ENCODE measurements around the gene ASIC4. TPM values are rescaled to one million over a fixed set of nuclear protein-coding genes. Genes with fewer than 3 reads are reported as not detected.

ASIC4 gene
- total RNA-seq, 3 donors from 2014 or later (not counting 1 experiment from before 2014, with no cell fraction given), result 0.12 to 0.20 TPM; not detected in 1

DNA sequence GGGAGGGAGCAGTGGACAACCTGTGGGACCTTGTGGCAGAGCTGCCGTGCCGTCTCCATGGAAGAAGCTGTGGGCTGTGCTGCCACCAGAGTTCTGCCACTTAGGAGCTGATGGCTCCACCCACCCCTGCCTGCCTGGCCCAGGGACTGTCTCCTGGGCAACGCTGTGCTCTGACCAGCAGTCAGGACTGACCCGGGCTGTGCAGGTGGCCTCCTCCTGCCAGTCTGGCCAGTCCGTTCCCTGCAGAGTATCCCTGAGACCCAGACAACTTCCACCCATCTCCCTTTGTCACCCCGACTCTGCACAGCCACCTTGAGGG lies 12.8 kb downstream of the ASIC4 start:
- Mint-ChIP-seq H3K9me3 (no peaks in the 10 kb centered on the region), H3K4me3 (no peak overlapping the region), H3K36me3 (no peaks in the 10 kb centered on the region), H3K4me1 (peaks cover 0 to 13% of the 10 kb centered on the region in 2 donors), H3K27me3 (ENCODE audit: low read depth in 2 of 2) (peaks cover 63 to 72% of the 10 kb centered on the region in 2 donors), H3K27ac (no peak overlapping the region)
- Histone ChIP-seq H3K27ac (ENCODE audit: low read length) (no peak overlapping the region), H3K9me3 (ENCODE audit: control insufficient read depth, insufficient read depth, low read length) (no peaks in the 10 kb centered on the region), H3K4me3 (ENCODE audit: low read length) (no peak overlapping the region), H3K36me3 (ENCODE audit: control insufficient read depth, insufficient read depth, low read length) (no peaks in the 10 kb centered on the region), H3K4me1 (ENCODE audit: control insufficient read depth, insufficient read depth, low read length) (peaks cover 2% of the 10 kb centered on the region), H3K27me3 (ENCODE audit: control insufficient read depth, insufficient read depth, low read length) (peaks cover 29% of the 10 kb centered on the region)
- WGBS (ENCODE audit: insufficient coverage), result 57% methylated on average over 6 of the region's 6 CpGs
- TF ChIP-seq, protein P1, sequence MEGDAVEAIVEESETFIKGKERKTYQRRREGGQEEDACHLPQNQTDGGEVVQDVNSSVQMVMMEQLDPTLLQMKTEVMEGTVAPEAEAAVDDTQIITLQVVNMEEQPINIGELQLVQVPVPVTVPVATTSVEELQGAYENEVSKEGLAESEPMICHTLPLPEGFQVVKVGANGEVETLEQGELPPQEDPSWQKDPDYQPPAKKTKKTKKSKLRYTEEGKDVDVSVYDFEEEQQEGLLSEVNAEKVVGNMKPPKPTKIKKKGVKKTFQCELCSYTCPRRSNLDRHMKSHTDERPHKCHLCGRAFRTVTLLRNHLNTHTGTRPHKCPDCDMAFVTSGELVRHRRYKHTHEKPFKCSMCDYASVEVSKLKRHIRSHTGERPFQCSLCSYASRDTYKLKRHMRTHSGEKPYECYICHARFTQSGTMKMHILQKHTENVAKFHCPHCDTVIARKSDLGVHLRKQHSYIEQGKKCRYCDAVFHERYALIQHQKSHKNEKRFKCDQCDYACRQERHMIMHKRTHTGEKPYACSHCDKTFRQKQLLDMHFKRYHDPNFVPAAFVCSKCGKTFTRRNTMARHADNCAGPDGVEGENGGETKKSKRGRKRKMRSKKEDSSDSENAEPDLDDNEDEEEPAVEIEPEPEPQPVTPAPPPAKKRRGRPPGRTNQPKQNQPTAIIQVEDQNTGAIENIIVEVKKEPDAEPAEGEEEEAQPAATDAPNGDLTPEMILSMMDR (IDR thresholded peaks at IDR 0.05), result no peak
- ATAC-seq (no peak), DNase-seq (no peak)
- intact Hi-C loops (cut with micrococcal nuclease), result no loop called here

DNA sequence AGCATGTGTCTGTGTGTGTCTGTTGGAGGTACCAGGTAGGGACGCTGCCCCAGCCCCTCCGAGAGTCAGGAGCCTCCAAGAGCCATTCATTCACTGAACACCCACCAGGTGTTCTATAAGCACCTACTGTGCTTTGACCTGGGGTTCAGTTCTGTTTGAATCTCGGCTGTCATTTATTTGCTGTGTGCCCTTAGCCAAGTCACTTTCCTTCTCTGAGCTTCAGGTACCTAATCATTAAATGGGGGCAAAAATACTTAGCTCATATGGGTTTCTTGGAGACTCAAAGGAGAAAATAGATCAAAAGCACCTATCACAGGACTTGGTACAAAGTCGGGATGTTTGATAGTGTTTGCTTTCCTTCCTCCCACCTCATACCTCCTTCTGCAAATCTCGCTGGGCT lies 13.2 kb downstream of the ASIC4 start:
- H3K27ac Mint-ChIP-seq, result no peak overlapping the region
- intact Hi-C loops (cut with micrococcal nuclease), result no loop called here
- no peak overlapping the region for H3K4me3 Mint-ChIP-seq
- Histone ChIP-seq H3K9me3 (ENCODE audit: control insufficient read depth, insufficient read depth, low read length) (no peaks in the 10 kb centered on the region), H3K4me3 (ENCODE audit: low read length) (no peak overlapping the region), H3K27me3 (ENCODE audit: control insufficient read depth, insufficient read depth, low read length) (peaks cover 29% of the 10 kb centered on the region), H3K36me3 (ENCODE audit: control insufficient read depth, insufficient read depth, low read length) (no peaks in the 10 kb centered on the region), H3K27ac (ENCODE audit: low read length) (no peak overlapping the region), H3K4me1 (ENCODE audit: control insufficient read depth, insufficient read depth, low read length) (peaks cover 2% of the 10 kb centered on the region)
- DNase-seq, result no peak
- peaks cover 63 to 70% of the 10 kb centered on the region in 2 donors for H3K27me3 Mint-ChIP-seq (ENCODE audit: low read depth in 2 of 2)
- TF ChIP-seq, protein P1 (IDR thresholded peaks at IDR 0.05), result no peak
- H3K36me3 Mint-ChIP-seq, result no peaks in the 10 kb centered on the region
- peaks cover 0 to 12% of the 10 kb centered on the region in 2 donors for H3K4me1 Mint-ChIP-seq
- 61% methylated on average over 4 of the region's 5 CpGs for WGBS (ENCODE audit: insufficient coverage)
- H3K9me3 Mint-ChIP-seq, result no peaks in the 10 kb centered on the region
- ATAC-seq, result no peak

DNA sequence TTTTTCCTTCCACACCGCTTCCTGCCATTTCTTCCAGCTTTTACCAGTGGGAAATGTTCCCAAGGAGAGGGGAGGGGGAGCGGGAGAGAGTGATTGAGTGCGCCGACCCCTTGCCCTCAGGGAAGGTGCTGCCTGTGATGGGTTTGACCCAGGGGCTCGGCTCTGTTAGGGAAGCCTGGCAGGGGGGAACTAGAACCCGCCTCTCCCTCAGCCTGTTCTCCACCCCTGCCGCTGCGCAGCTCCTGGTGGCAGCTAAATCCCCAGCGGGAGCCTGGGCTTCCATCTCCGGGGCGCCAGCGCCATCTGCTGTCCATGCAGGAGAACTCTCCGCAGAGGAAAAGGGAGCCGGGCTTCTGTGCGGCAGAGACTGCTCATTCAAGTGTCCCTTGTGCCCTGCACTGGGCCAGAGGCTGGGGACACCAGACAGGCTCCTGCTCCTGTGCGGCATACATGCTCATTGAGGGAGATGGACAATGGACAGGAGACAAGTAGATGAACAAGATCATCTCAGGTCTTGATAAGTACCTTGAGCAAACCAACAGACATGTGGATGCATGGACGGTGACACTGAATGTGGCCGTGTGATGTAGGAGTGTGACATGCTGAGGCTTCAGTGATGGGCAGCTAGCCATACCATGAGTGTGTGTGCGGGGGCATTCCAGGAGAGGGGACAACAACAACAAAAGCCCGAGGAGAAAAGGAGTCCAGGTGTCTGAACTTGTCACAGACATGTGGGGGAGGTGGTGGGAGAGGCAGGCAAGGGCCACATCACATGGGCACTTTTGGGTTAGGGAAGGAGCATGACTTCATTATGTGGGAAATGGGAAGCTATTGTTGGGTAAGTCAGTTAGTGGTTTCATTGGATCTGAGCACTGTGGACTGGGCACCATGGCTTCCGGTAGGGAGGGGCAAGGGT lies 16.0 kb downstream of the ASIC4 start:
- H3K27ac ChIP-seq (ENCODE audit: low read length), result no peak overlapping the region
- intact Hi-C loops (cut with micrococcal nuclease), result loop anchor here (1.0 to 5.0 kb wide), 4 partner anchors 33 to 127 kb away; partner anchors contain the start of gene GMPPA
- TF ChIP-seq, protein P1 (IDR thresholded peaks at IDR 0.05), result peak; percentile 91
- H3K27me3 ChIP-seq (ENCODE audit: control insufficient read depth, insufficient read depth, low read length), result peaks cover 19% of the 10 kb centered on the region
- 15% methylated on average over 20 of the region's 21 CpGs for WGBS (ENCODE audit: insufficient coverage)
- H3K4me3 ChIP-seq (ENCODE audit: low read length), result no peak overlapping the region
- H3K4me1 ChIP-seq (ENCODE audit: control insufficient read depth, insufficient read depth, low read length), result no peaks in the 10 kb centered on the region
- H3K36me3 ChIP-seq (ENCODE audit: control insufficient read depth, insufficient read depth, low read length), result no peaks in the 10 kb centered on the region
- H3K4me3 Mint-ChIP-seq, result no peak overlapping the region
- H3K27me3 Mint-ChIP-seq (ENCODE audit: low read depth in 2 of 2), result peaks cover 45 to 50% of the 10 kb centered on the region in 2 donors
- no peak overlapping the region for H3K27ac Mint-ChIP-seq
- no peaks in the 10 kb centered on the region for H3K9me3 Mint-ChIP-seq
- ATAC-seq (peak; percentile 81 to 98 (median 96)), DNase-seq (peak; percentile 77 to 91)
- H3K36me3 Mint-ChIP-seq, result no peaks in the 10 kb centered on the region
- H3K4me1 Mint-ChIP-seq, result peaks cover 0 to 12% of the 10 kb centered on the region in 2 donors
- no peaks in the 10 kb centered on the region for H3K9me3 ChIP-seq (ENCODE audit: control insufficient read depth, insufficient read depth, low read length)
